HepG2 (cell line): ENCODE results near the gene PSMD8. TPM values are rescaled to one million over a fixed set of nuclear protein-coding genes. Genes with fewer than 3 reads are reported as not detected.

ENCODE experiments used
- ATF2 ChIP-seq: sonication (generic); formaldehyde crosslinking; IDR thresholded peaks from 2 replicates; pipeline ENCODE4 v1.4.0; 2020; ENCODE audit warnings: missing genetic modification reagents
- BORCS8-MEF2B ChIP-seq: sonication (generic); formaldehyde crosslinking; IDR thresholded peaks from 2 replicates; pipeline ENCODE4 v1.8.0; 2022; ENCODE audit warnings: mild to moderate bottlenecking, missing genetic modification reagents
- BRD4 ChIP-seq: sonication (generic); formaldehyde crosslinking; IDR thresholded peaks from 2 replicates; pipeline ENCODE4 v1.4.0; 2020; ENCODE audit warnings: missing genetic modification reagents
- ETV6 ChIP-seq: sonication (generic); formaldehyde crosslinking; conservative IDR thresholded peaks from 2 replicates; pipeline ENCODE4 v1.4.0; 2020; ENCODE audit warnings: missing genetic modification reagents
- HOXA9 ChIP-seq: sonication (generic); formaldehyde crosslinking; IDR thresholded peaks from 2 replicates; pipeline ENCODE4 v1.8.1; 2022; ENCODE audit warnings: missing genetic modification reagents, mild to moderate bottlenecking, moderate library complexity, borderline replicate concordance
- KLF9 ChIP-seq: IDR thresholded peaks from 2 replicates; pipeline ENCODE4 v1.6.1; 2016; ENCODE audit warnings: low read depth
- MED1 ChIP-seq: sonication (generic); formaldehyde crosslinking; IDR thresholded peaks from 2 replicates; pipeline ENCODE4 v1.4.0; 2020; ENCODE audit warnings: missing genetic modification reagents
- MLX ChIP-seq: IDR thresholded peaks from 2 replicates; pipeline ENCODE4 v1.6.1; 2016
- MTA3 ChIP-seq: sonication (generic); formaldehyde crosslinking; IDR thresholded peaks from 2 replicates; pipeline ENCODE4 v1.4.0; 2020; ENCODE audit warnings: missing genetic modification reagents
- NFYC ChIP-seq: IDR thresholded peaks from 2 replicates; pipeline ENCODE4 v1.6.1; 2016; ENCODE audit warnings: missing genetic modification reagents, missing compliant biosample characterization
- NR1H2 ChIP-seq: sonication (generic); formaldehyde crosslinking; IDR thresholded peaks from 2 replicates; pipeline ENCODE4 v1.8.1; 2022; ENCODE audit warnings: low read depth, missing genetic modification reagents, borderline replicate concordance
- PATZ1 ChIP-seq: sonication (generic); formaldehyde crosslinking; IDR thresholded peaks from 2 replicates; pipeline ENCODE4 v1.4.0; 2020; ENCODE audit warnings: missing genetic modification reagents
- TOPORS ChIP-seq: sonication (generic); formaldehyde crosslinking; IDR thresholded peaks from 2 replicates; pipeline ENCODE4 v1.8.0; 2023; ENCODE audit warnings: mild to moderate bottlenecking, missing genetic modification reagents
- YY1 ChIP-seq: IDR thresholded peaks from 2 replicates; pipeline ENCODE4 v1.6.1; 2011; ENCODE audit warnings: low read length, low read depth, moderate library complexity, mild to moderate bottlenecking; ENCODE audit not compliant: insufficient read depth, insufficient replicate concordance
- ZBTB3 ChIP-seq: sonication (generic); formaldehyde crosslinking; IDR thresholded peaks from 2 replicates; pipeline ENCODE4 v1.4.0; 2020; ENCODE audit warnings: low read depth, mild to moderate bottlenecking, moderate library complexity, missing genetic modification reagents, borderline replicate concordance
- ZNF136 ChIP-seq: sonication (generic); formaldehyde crosslinking; IDR thresholded peaks from 2 replicates; pipeline ENCODE4 v1.8.1; 2022; ENCODE audit warnings: low read depth, mild to moderate bottlenecking, moderate library complexity, missing genetic modification reagents
- ZNF296 ChIP-seq: sonication (generic); formaldehyde crosslinking; conservative IDR thresholded peaks from 2 replicates; pipeline ENCODE4 v1.5.0; 2020; ENCODE audit warnings: mild to moderate bottlenecking, missing genetic modification reagents
- ZNF503 ChIP-seq: sonication (generic); formaldehyde crosslinking; IDR thresholded peaks from 2 replicates; pipeline ENCODE4 v1.4.0; 2020; ENCODE audit warnings: missing genetic modification reagents
- ZNF567 ChIP-seq: sonication (generic); formaldehyde crosslinking; IDR thresholded peaks from 2 replicates; pipeline ENCODE4 v1.8.1; 2023; ENCODE audit warnings: mild to moderate bottlenecking, missing genetic modification reagents, borderline replicate concordance
- ZNF580 ChIP-seq: IDR thresholded peaks from 2 replicates; pipeline ENCODE4 v1.6.1; 2016; ENCODE audit warnings: low read depth, borderline replicate concordance
- ZNF709 ChIP-seq: sonication (generic); formaldehyde crosslinking; IDR thresholded peaks from 2 replicates; pipeline ENCODE4 v1.5.0; 2020; ENCODE audit warnings: mild to moderate bottlenecking, missing genetic modification reagents
- ZNF879 ChIP-seq: sonication (generic); formaldehyde crosslinking; IDR thresholded peaks from 2 replicates; pipeline ENCODE4 v1.8.1; 2023; ENCODE audit warnings: missing genetic modification reagents
- ZSCAN12 ChIP-seq: sonication (generic); formaldehyde crosslinking; IDR thresholded peaks from 2 replicates; pipeline ENCODE4 v1.9.0; 2021; ENCODE audit warnings: mild to moderate bottlenecking, missing genetic modification reagents
- polyA plus RNA-seq, 8 experiments: library from polyadenylated mRNA; depleted of rRNA in 3 of 8; stranded (reverse) in 7 of 8; unstranded in 1 of 8; fragments of >200 nt; fragmentation: Illumina TruSeq in 4 of 8; extraction: Trizol in 4 of 8; gene quantifications; 2 replicates each; pipeline versions ENCODE4 v1.2.1 to v1.2.3, GENCODE V29; 2011 to 2016; ENCODE audit warnings: low read depth in 4 of 8, missing spikeins in 1 of 8, mixed read lengths in 1 of 8; ENCODE audit not compliant: insufficient read depth in 1 of 8
- total RNA-seq, 5 experiments: library from RNA; depleted of rRNA; stranded (reverse); fragments of >200 nt; fragmentation: Illumina TruSeq; extraction: Trizol; gene quantifications; 2 replicates each; pipeline ENCODE4 v1.2.3, GENCODE V29; 2016; ENCODE audit warnings: low read depth in 1 of 5

The PSMD8 gene
- total and polyA plus RNA-seq, 2 of the 13 experiments (the other 11 are each of a cell fraction or from before 2014, with no cell fraction given) = 162 to 296 TPM

- TF ChIP-seq ZNF136 (CRISPR knock-in tag) = 0 out of 2 replicates have a peak, but pooled peaks have one; percentile 62
- peak; percentile 58; the same call in 1 of the 2 replicates for TF ChIP-seq BORCS8-MEF2B (CRISPR knock-in tag)
- 0 out of 2 replicates have a peak, but pooled peaks have one; percentile 45 for TF ChIP-seq ZBTB3
- no peak for TF ChIP-seq NR1H2 (CRISPR knock-in tag)
- peak; percentile 95 for TF ChIP-seq NFYC
- TF ChIP-seq ZNF567 (CRISPR knock-in tag) = no peak
- peak; percentile 83 for TF ChIP-seq PATZ1 (CRISPR knock-in tag)
- TF ChIP-seq ATF2 = peak; percentile 61; the same call in 1 of the 2 replicates
- TF ChIP-seq ETV6 (CRISPR knock-in tag) = 0 out of 2 replicates have a peak, but pooled peaks have one; percentile 71
- peak; percentile 79 for TF ChIP-seq KLF9 (CRISPR knock-in tag)
- TF ChIP-seq HOXA9 (CRISPR knock-in tag) = no peak
- TF ChIP-seq MED1 = peak; percentile 73
- no peak for TF ChIP-seq MLX (CRISPR knock-in tag)
- TF ChIP-seq ZNF296 (CRISPR knock-in tag) = peak; percentile 63; the same call in 1 of the 2 replicates
- no peak for TF ChIP-seq MTA3 (CRISPR knock-in tag)
- peak; percentile 55; the same call in 1 of the 2 replicates for TF ChIP-seq ZNF503 (CRISPR knock-in tag)
- peak; percentile 80; the same call in 1 of the 2 replicates for TF ChIP-seq ZSCAN12 (CRISPR knock-in tag)
- TF ChIP-seq ZNF709 (CRISPR knock-in tag) = peak; percentile 96
- TF ChIP-seq YY1 = peak; percentile 77
- peak; percentile 98 for TF ChIP-seq ZNF580 (CRISPR knock-in tag)
- TF ChIP-seq BRD4 (CRISPR knock-in tag) = peak; percentile 89
- 0 out of 2 replicates have a peak, but pooled peaks have one; percentile 47 for TF ChIP-seq TOPORS (CRISPR knock-in tag)
- TF ChIP-seq ZNF879 (CRISPR knock-in tag) = no peak
Observed at GRCh38 chr19:38402967-38403674, 28.8 kb downstream of the PSMD8 start, which contains the start of gene FAM98C (continued).
